Activated CD4-positive, alpha-beta T cell treated with anti-CD3 and anti-CD28 coated beads for 36 hours (primary cell): ENCODE results near the gene RAET1E. TPM values are rescaled to one million over a fixed set of nuclear protein-coding genes. Genes with fewer than 3 reads are reported as not detected.
A peak's percentile ranks its signal among the peaks of the same experiment; 100 is the strongest.
"Not testable (repeated sequence)": the region's sequence is repeated elsewhere in the genome, so short reads cannot be mapped to it uniquely, and the experiment has no call there.

Source experiments
- ATAC-seq: fragments of 200-7000 bp; cut with Tn5 transposase; one replicate; pipeline ENCODE4 v1.10.0; 2021; ENCODE audit warnings: mild to moderate bottlenecking, moderate library complexity
- CTCF ChIA-PET: fragments of 350-600 bp; sonication (Branson Sonifier 250); formaldehyde crosslinking; loops from one replicate; lab custom pipeline; 2021; ENCODE audit warnings: antibody characterized with exemption; lab: Charles Lee
- POLR2A ChIA-PET: fragments of 350-600 bp; sonication (Branson Sonifier 250); formaldehyde crosslinking; loops from one replicate; lab custom pipeline; 2021; ENCODE audit warnings: antibody characterized with exemption, inconsistent platforms; lab: Charles Lee
- DNase-seq: peaks from one replicate; pipeline ENCODE4 v3.0.0-alpha.2; 2020
- H3K27ac Mint-ChIP-seq: one replicate; pipeline ENCODE4 v1.8.0; 2021; ENCODE audit warnings: mixed read lengths
- H3K27me3 Mint-ChIP-seq: one replicate; pipeline ENCODE4 v1.8.0; 2021; ENCODE audit warnings: mixed read lengths
- H3K36me3 Mint-ChIP-seq: one replicate; pipeline ENCODE4 v1.8.0; 2021; ENCODE audit warnings: low read depth, mixed read lengths
- H3K4me1 Mint-ChIP-seq: one replicate; pipeline ENCODE4 v1.8.0; 2021; ENCODE audit warnings: mixed read lengths
- H3K4me3 Mint-ChIP-seq: one replicate; pipeline ENCODE4 v1.8.0; 2021; ENCODE audit warnings: mild to moderate bottlenecking, moderate library complexity, mixed read lengths
- H3K9me3 Mint-ChIP-seq: one replicate; pipeline ENCODE4 v1.8.0; 2021; ENCODE audit warnings: low read depth, mixed read lengths
- intact Hi-C, 2 experiments: fragments of 100-400 bp; cut with DNase I in 1 of 2; cut with micrococcal nuclease in 1 of 2; formaldehyde crosslinking; loops; one replicate each; pipeline versions ENCODE4 v1.14.2 to v1.15.1; 2022 to 2024; cut with DNase I, micrococcal nuclease
- total RNA-seq, 2 experiments: library from RNA; stranded (reverse); gene quantifications; one replicate each; pipeline ENCODE4 v1.2.3, GENCODE V29; 2021

The RAET1E gene
- not detected for total RNA-seq

- H3K4me1 Mint-ChIP-seq, result peaks cover 15% of the 10 kb centered on the region
- H3K27ac Mint-ChIP-seq, result no peak within 1 kb of the TSS
- no peak within 1 kb of the TSS for H3K4me3 Mint-ChIP-seq
- H3K36me3 Mint-ChIP-seq, result no peaks in the 10 kb centered on the region
- ATAC-seq (no peak), DNase-seq (no peak)
- ChIA-PET CTCF (no interaction called here), POLR2A (no interaction called here)
- peaks cover 9% of the 10 kb centered on the region for H3K27me3 Mint-ChIP-seq
- no peaks in the 10 kb centered on the region for H3K9me3 Mint-ChIP-seq
- intact Hi-C loops, result no loop called here
These were observed at the start of gene RAET1E for GRCh38 chr6:149897855-149898744. RAET1E (minus strand) TSS chr6:149898113; CDS start chr6:149890901, 7,212 bp downstream.

GRCh38 chr6:149947533-149947932 lies 49.6 kb upstream of the RAET1E start:
- H3K36me3 Mint-ChIP-seq, H3K4me3 Mint-ChIP-seq, H3K4me1 Mint-ChIP-seq, H3K27ac Mint-ChIP-seq, intact Hi-C loops, H3K9me3 Mint-ChIP-seq, DNase-seq, CTCF ChIA-PET, ATAC-seq, POLR2A ChIA-PET: not testable (repeated sequence)
- peaks cover 44% of the 10 kb centered on the region for H3K27me3 Mint-ChIP-seq

- H3K4me3 Mint-ChIP-seq, H3K9me3 Mint-ChIP-seq, H3K27ac Mint-ChIP-seq, ATAC-seq, DNase-seq, H3K4me1 Mint-ChIP-seq, H3K36me3 Mint-ChIP-seq, POLR2A ChIA-PET, intact Hi-C loops: not testable (repeated sequence)
- CTCF ChIA-PET, result interaction anchor here (0.5 kb wide), 1 partner anchor 122 kb away, joined by 4 read pairs; the partner anchor contains the start of gene ULBP3
- H3K27me3 Mint-ChIP-seq, result peaks cover 38% of the 10 kb centered on the region
These were observed 48.7 kb upstream of the RAET1E start for GRCh38 chr6:149946631-149947030.

GRCh38 chr6:149945276-149945675 lies 47.4 kb upstream of the RAET1E start:
- CTCF ChIA-PET, H3K4me3 Mint-ChIP-seq: not testable (repeated sequence)

GRCh38 chr6:149943321-149943720 lies 45.4 kb upstream of the RAET1E start:
- intact Hi-C loops, result not testable (repeated sequence)
- peaks cover 40% of the 10 kb centered on the region for H3K27me3 Mint-ChIP-seq

More at GRCh38 chr6:149945276-149945675, 47.4 kb upstream of the RAET1E start:
- H3K36me3 Mint-ChIP-seq, ATAC-seq, intact Hi-C loops, DNase-seq, POLR2A ChIA-PET, H3K27ac Mint-ChIP-seq, H3K9me3 Mint-ChIP-seq, H3K4me1 Mint-ChIP-seq: not testable (repeated sequence)
- peaks cover 38% of the 10 kb centered on the region for H3K27me3 Mint-ChIP-seq

GRCh38 chr6:149942461-149942829 lies 44.5 kb upstream of the RAET1E start:
- intact Hi-C loops, result loop anchor here in 1 of 2 experiments (1.0 kb wide), 1 partner anchor 21 kb away; the partner anchor contains the start of gene ULBP1
- peaks cover 25% of the 10 kb centered on the region for H3K4me1 Mint-ChIP-seq
- H3K4me3 Mint-ChIP-seq, result peak overlapping the region; percentile 77
- H3K36me3 Mint-ChIP-seq, result no peaks in the 10 kb centered on the region
- ATAC-seq, result no peak
- no peaks in the 10 kb centered on the region for H3K9me3 Mint-ChIP-seq
- H3K27me3 Mint-ChIP-seq, result peaks cover 46% of the 10 kb centered on the region
- DNase-seq, result no peak
- CTCF ChIA-PET, result no interaction called here
- POLR2A ChIA-PET, result no interaction called here
- no peak overlapping the region for H3K27ac Mint-ChIP-seq

More at GRCh38 chr6:149943321-149943720, 45.4 kb upstream of the RAET1E start:
- H3K27ac Mint-ChIP-seq, H3K36me3 Mint-ChIP-seq, CTCF ChIA-PET, DNase-seq, H3K4me3 Mint-ChIP-seq, ATAC-seq, POLR2A ChIA-PET, H3K9me3 Mint-ChIP-seq: not testable (repeated sequence)
- H3K4me1 Mint-ChIP-seq, result peaks cover 23% of the 10 kb centered on the region

- peaks cover 51% of the 10 kb centered on the region for H3K27me3 Mint-ChIP-seq
- H3K4me1 Mint-ChIP-seq, result peaks cover 25% of the 10 kb centered on the region
- peak within 1 kb of the TSS; percentile 77 for H3K4me3 Mint-ChIP-seq
- POLR2A ChIA-PET, result no interaction called here
- no peaks in the 10 kb centered on the region for H3K36me3 Mint-ChIP-seq
- ATAC-seq (peak; percentile 92), DNase-seq (peak; percentile 91)
- no peak within 1 kb of the TSS for H3K27ac Mint-ChIP-seq
- no peaks in the 10 kb centered on the region for H3K9me3 Mint-ChIP-seq
- intact Hi-C loops, result loop anchor here (1.0 to 2.0 kb wide), 2 partner anchors 21 to 65 kb away; partner anchors contain the start of gene ULBP1 (in 2 of the 2)
- CTCF ChIA-PET, result no interaction called here
These were observed 43.9 kb upstream of the RAET1E start, which contains the start of gene ULBP2 for GRCh38 chr6:149941583-149942460. ULBP2 (plus strand) TSS chr6:149942014; CDS start chr6:149942073, 59 bp downstream.

GRCh38 chr6:149940672-149940982 lies 42.7 kb upstream of the RAET1E start:
- intact Hi-C loops, result loop anchor here in 1 of 2 experiments (2.0 kb wide), 1 partner anchor 66 kb away; no protein-coding TSS in a partner anchor
- no peak overlapping the region for H3K4me3 Mint-ChIP-seq
- ATAC-seq (no peak), DNase-seq (no peak)
- peaks cover 25% of the 10 kb centered on the region for H3K4me1 Mint-ChIP-seq
- H3K36me3 Mint-ChIP-seq, result no peaks in the 10 kb centered on the region
- H3K27me3 Mint-ChIP-seq, result peaks cover 59% of the 10 kb centered on the region
- CTCF ChIA-PET, result interaction anchor here (0.7 to 0.8 kb wide), 2 partner anchors 127 to 269 kb away, joined by 3 read pairs; no protein-coding TSS in a partner anchor
- H3K9me3 Mint-ChIP-seq, result no peaks in the 10 kb centered on the region
- H3K27ac Mint-ChIP-seq, result no peak overlapping the region
- POLR2A ChIA-PET, result no interaction called here

- intact Hi-C loops, result loop anchor here in 1 of 2 experiments (2.0 kb wide), 1 partner anchor 67 kb away; no protein-coding TSS in a partner anchor
- DNase-seq (no peak), ATAC-seq (no peak)
- no peaks in the 10 kb centered on the region for H3K36me3 Mint-ChIP-seq
- H3K9me3 Mint-ChIP-seq, result no peaks in the 10 kb centered on the region
- H3K4me3 Mint-ChIP-seq, result no peak overlapping the region
- peaks cover 62% of the 10 kb centered on the region for H3K27me3 Mint-ChIP-seq
- no peak overlapping the region for H3K27ac Mint-ChIP-seq
- H3K4me1 Mint-ChIP-seq, result peaks cover 27% of the 10 kb centered on the region
- ChIA-PET CTCF (interaction anchor here (0.8 kb wide), 1 partner anchor 128 kb away, joined by 3 read pairs; no protein-coding TSS in a partner anchor), POLR2A (no interaction called here)
These were observed 42.2 kb upstream of the RAET1E start for GRCh38 chr6:149939909-149940671.

GRCh38 chr6:149939356-149939648 lies 41.4 kb upstream of the RAET1E start:
- ChIA-PET CTCF (interaction anchor here (0.6 to 1.2 kb wide), 3 partner anchors 22 to 86 kb away, joined by 3 to 5 read pairs (median 3); partner anchors contain the start of gene RAET1L), POLR2A (no interaction called here)
- H3K36me3 Mint-ChIP-seq, result no peaks in the 10 kb centered on the region
- peaks cover 70% of the 10 kb centered on the region for H3K27me3 Mint-ChIP-seq
- ATAC-seq (no peak), DNase-seq (no peak)
- intact Hi-C loops, result no loop called here
- peaks cover 35% of the 10 kb centered on the region for H3K4me1 Mint-ChIP-seq
- peak overlapping the region; percentile 68 for H3K4me3 Mint-ChIP-seq
- no peaks in the 10 kb centered on the region for H3K9me3 Mint-ChIP-seq
- peak overlapping the region; percentile 76 for H3K27ac Mint-ChIP-seq
